Stimulated activated CD8-positive, alpha-beta memory T cell treated with anti-CD3 and anti-CD28 coated beads, Interleukin-15, amount 100 ng/mL, for 4 hours (primary cell): Measurements from ENCODE around the gene PRKD3.
A peak's percentile ranks its signal among the peaks of the same experiment; 100 is the strongest.

ENCODE experiments used
- DNase-seq, 2 donors: peaks; one replicate each; pipeline ENCODE4 v3.0.0-alpha.2; 2020; ENCODE audit warnings: low read depth in 2 of 2

PRKD3 gene

DNA sequence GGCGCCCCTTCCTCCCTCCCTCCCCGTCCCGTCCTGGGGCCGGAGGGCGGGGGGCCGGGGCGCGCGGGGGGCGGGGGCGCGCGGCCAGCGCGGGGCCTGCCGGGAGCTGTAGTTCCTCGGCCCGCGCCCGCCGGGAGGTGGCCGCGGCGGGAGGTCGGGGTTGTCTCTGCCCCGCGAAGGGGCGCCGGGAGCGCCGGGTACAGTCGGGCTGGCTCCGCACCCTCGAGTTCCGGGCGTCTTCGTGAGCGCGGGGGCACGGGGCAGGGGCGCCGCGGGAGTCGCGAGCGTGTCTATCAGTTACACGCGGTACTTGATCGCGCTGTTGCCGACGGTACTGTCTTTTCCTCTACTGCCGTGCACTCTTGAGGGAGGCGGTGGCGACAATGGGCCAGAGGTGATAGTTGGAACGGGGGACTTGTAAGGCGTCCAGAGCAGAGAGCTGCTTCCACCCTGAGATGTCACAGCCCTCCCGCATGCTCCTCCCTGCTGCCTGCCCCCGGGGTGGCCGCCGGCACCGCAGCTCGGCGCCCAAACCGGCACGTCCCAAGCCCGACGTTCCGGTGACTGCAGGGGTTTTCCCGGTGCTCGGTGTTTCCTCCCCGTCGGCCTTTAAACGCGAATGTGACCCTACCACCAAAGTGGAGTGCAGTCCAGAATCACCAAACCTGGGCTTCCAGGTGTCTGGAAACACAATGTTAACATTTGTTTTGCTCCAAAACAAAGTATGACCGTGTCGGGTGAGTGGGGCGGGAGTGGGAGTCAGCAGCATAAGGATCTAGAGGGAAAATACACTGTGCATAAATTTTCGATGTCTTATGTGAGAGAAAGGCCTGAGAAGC is at the start of gene PRKD3:
TSS of gene PRKD3 (minus strand) at position 48 of the 839 bp plus-strand sequence. CDS start 8,309 bp downstream, outside the sequence.
- peak in 1 of 2 donors; percentile 62 for DNase-seq

DNA sequence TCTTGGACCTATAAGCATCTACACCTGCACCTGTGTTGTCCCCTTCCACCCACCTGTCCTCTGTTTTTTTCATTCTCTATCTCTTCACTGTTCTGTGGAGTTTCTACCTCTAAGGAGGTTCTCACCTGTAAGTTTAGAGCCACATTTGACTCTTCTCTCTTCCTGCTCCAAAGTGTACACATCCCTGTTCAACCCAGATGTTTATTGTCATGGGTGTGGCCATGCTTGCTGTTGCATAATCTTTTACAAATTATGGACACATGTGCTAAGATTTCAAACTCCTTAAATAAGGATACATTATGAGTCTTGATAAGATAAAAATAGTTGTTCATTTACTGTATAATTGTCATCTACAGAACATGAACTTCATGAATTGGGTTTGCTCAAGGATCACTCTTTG is 47.4 kb upstream of the PRKD3 start:
- no peak for DNase-seq

DNA sequence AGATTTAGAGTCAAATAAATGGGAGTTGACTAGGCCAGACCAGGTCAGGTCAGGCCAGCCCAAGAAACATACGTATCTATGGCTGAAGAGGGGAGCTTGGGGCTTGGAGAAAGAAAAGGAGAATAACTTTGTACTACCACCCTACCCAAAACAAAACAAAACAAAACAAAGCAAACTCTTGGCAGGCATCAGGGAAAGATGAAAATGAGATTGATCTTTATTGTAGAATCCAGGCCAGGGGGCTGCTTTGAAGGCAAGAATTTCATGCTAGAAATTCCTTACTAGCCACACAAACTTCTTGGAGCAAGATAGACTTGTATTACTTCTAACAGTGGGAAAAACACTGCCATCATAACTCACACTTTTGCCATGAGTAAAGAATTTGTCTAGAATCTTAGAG is 46.0 kb upstream of the PRKD3 start:
- no peak for DNase-seq

DNA sequence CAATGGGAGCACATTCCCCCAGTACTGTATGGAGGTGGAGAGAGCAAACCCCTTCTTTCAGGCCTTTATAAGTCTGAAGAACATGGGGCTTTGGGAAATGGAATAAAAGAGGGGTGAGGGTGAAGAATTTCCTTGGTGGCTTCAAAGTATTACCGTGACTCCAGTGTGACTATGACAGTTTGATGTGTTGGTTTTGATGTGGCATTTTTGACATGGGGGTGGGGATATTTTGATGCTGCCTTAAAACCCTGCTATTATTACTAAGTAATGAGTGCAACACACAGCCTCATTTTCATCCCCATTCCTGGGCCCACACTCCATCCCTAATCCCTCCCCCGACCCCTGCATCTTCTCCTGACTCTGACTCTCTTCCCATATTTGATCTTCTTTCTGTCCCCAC is 43.4 kb upstream of the PRKD3 start:
- DNase-seq = no peak

DNA sequence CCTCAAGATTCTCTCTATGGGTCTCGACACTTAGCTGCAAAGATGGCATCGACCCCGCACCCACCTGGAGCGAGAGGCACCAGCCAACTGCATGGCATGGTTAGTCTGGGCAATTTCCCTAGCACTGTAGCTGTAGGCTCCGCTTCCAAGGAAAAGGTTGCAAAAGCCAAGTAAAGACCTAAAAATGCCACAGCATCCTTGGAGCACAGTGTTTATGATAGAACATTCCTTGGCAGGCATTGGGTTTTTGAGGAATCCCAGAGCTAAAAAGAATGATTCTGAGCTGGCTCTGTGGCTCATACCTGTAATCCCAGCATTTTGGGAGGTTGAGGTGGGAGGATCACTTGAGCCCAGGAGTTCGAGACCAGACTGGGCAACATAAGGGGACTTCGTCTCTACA is 42.7 kb upstream of the PRKD3 start:
- DNase-seq = no peak

DNA sequence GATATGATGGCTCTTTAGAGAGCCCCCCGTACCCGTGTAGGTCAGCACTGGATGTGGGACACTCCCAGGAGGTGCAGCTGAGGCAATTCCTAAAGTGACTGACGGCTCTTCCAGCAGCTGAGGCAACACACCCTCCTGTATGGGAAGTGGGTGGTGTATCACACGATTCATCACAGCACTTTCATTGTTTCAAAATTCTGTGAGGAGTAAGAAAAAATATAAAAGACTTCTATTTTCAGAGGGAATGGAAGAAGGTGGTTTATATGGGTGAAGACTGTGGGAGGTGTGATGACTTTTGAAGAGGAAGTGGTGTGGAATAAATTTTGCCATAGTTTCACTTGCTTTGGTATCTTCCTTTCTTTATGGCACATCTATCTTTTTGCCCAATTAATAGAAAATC is 42.1 kb upstream of the PRKD3 start:
- DNase-seq = no peak

DNA sequence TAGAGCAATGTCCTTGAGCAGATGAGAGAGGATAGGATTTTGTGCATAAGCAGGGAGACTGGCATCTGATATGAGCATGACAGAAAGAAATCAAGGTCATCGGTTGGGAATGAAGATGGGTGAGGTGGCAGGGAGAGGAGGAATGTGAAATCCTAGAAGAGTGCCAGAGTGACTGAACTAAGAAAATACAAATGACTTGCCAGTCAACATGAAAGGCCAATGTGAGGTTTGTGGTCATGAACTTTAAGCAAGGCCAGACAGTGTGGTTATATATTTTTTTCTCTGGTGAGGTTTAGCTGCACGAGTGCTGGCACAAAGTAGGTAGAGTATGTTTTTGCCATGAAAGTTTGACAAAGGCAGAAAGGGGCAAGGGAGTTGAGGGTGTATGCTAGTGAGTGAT is 41.0 kb upstream of the PRKD3 start:
- no peak for DNase-seq

DNA sequence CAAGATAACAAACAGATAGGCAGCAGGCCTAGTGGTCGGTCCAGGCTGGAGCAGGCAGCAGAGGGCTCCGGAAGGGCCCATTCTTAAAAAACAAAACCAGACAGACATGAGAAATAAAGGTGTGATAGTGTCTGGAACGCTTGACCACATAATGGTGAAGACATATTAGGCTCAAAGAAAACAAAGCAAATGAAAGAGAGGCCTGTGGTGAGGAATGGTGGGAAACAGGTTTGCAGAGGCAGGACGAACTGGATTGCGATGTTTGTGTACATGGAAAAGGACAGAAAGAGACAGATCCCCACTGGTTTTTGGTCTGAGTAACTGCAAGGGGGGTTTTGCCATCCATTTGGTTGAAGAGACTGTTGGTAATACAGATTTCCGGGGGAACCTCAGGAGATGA is 39.7 kb upstream of the PRKD3 start:
- no peak for DNase-seq

DNA sequence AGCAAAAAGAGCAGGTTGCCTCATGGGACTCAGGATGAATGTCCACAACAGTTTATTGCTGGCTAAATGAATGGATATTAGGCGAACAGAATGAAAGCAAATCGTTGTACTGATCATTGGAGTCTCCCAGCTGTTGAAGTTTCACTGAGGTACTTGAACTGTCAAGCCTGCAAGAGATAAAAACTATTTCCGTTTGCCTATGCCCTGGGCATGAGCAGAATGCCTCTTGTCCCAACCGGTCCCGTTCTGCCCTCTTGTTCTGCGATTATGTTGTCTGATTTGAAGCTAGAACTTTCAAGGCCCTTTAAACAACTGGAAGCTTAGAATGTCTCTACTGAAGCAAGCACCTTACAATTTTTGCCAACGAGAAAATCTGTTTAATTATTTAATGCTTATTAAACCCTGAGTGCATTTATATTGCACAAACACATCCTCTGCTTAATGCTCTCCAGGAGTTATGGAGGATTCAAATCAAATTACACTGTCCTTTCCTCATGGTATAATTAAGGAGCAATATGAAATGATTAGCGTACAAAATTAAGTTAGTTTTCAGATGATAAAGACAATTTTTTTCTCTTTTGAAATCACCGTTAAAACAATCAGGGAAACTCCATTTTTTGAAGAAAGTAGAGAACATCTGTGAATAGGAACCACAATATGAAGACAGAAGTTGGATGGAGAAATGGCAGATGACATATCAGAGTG is 37.5 kb upstream of the PRKD3 start:
- no peak for DNase-seq

DNA sequence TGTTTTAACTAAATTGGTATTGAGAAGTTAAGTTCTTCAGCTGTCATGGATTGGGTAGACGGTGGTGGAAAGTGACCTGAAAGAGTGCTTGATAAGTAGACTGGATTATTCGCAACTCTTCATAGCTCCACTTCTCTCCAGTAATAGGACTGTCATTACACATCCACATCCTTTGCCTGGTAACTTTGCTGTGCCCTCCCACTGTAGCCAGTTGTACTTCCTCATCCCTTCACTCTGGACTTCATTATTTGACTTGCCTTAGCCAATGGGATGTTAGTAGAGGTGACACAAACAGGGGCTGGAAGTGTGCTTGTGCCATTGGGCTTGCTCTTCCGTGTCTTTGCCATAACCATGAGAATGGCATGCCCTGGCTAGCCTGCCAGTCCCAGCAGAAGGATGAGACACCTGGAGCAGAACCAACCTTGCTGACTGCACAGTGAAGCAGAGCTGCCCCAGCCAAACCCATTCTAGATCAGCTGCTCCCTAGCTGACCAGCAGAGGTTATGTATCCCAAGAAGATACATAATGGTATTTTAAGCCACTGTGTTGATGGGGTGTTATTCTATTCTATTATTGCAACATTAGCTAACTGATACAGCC is 36.7 kb upstream of the PRKD3 start:
- DNase-seq = no peak

DNA sequence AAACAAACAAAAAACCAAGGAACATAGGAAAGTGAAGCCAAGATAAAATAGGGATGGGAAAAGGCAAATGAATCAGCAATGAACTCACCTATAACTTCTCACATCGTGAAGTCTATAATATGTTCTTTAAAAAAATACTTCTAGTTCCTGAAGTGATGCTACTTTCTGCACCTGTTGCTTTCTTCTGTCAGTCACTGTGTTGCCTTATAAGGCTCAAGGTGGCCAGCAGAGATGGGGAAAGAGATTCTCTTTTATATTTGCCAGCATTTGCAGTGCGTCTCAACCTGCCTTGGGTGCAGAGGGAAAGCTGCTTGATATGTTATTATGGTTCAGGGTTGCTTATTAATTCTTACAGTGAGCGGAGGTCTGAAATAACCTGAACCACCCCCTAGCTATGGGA is 33.8 kb upstream of the PRKD3 start:
- DNase-seq = no peak

DNA sequence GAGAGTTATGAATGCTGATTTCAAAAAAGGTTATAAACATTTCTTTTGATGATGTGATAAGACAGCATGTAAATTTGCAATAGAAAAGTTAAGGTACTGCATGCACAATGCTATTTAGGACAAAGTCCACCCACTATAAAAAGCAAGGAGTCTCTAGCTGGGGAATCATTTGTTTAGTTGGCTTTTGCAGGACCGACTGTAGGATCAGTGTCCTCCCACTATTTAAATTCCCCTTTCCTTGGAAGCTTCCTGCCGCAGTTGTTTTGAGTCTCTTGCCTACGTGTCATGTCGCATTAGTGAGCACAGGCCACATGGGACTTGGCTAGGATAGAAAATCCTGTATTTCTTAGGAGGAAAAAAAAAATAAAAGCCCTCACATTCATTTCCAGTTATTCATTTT is 32.9 kb upstream of the PRKD3 start:
- no peak for DNase-seq

DNA sequence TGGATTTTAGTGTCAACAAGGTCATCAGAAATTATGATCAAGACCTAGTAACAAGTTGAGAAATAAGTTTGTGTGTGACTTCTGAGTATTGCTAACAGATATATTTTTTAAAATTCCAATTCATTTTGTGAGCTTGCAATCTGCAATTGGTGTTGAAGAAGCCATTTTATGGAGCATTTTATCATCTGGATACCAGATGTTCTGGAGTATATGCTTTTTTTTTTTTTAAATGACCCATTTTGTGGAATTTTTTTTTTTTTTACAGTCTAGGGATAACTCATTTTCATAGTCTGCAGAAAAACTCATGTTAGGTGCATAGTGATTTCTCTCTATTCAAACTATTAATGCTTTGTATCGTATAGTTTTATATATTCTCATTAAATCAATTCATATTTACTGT is 32.4 kb upstream of the PRKD3 start:
- DNase-seq = no peak

DNA sequence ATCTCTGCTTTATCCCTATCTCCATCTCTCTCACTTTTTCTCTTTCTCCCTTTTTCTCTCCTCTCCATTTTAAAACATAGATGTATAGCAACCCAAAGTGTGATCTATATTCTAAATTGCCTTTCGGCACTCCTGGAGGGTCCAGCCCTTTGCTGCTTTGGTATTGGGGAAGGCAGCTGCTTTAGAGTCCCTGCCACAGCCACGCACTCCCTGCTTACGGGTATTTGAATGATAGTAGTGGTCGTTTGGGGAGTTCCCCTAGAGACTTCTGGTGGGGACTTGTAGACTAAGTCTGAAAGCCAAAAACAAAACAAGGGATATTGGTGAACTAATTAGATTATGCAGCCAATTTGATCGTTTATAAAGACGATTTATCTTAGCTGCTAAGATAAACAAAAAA is 31.7 kb upstream of the PRKD3 start:
- no peak for DNase-seq

DNA sequence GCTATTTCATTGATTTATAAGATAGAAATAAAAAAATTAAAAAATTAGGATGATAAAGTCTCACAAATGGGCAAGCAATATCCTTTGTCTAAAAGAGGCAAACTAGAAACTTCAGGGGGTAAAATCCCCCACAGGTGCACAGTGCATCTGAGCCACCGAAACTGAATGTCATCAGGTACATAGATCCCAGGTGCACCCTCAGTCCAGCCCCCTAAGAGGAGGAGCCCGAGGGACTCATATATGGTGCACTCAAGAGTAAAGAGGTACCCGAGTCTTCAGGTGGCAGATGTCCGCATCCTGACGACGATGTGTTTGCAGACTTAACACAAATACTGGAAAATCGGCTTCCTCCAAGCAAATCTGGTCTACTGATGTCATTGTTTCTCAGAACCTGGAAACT is 31.1 kb upstream of the PRKD3 start:
- DNase-seq = no peak

DNA sequence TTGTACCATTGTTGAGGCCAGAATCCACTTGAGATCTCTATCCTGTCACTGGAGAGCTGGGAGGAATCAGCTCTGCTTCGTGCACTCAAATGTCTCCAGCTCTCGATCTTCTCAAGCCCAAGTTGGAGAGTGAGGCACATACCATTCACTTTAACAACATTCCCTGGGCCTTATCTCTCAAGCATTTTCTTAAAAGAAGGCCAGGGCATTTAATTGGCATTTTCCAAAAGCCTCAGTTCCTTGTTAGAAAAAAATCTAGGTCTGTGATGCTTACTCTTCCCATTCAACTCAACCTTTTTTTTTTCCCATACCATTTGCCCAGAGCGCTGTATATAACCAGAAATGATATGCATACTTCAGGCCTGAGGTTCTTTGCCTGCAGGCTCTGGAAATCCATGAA is 29.9 kb upstream of the PRKD3 start:
- DNase-seq = no peak

DNA sequence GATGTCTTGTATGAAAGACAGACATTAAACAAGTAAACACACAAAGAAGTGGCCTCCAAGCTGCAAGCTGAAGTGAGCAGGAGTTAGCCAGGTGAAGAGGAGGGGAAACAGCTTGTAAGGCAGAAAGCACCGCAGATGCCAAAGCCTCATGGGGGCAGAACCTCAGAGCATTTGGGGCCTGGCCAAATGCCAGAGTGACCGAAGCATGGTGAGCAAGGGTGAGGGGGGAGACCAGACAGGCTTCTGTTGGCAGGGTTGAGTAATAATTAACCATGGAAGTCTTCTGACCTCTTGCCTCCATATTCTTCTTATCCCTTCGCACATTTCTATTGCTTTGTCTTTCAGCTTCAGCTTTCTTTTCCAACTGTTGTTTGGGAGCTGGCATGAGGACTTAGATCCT is 25.4 kb upstream of the PRKD3 start:
- no peak for DNase-seq

DNA sequence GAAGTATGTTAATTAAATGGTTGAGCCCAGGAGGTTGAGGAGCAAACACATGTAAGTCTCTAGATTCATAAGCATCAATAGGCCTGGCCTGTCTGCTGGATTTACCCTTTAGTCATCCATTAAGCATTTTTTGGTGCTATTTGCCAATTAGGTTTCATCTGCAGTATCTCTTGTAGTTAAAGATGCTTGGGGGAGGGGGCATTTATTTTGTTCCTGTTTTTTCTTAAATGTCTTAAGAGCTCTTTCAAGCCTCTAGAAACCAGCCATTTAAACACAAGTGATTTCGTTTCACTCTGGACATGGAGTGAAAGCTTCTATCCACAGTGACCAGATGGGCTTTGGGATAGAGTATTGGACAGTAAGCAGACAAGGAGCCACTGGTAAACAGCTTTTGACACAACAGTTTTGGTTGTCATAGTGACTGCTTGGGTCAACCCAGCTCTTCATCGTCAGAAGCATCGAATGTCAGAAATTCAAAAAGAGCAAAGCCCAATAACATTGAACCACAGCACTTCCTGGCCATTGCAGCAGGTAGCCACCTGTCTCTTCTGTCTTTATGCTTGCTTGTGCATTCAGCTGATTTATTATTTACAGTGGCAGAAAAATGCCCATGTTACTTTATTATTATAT is 24.7 kb upstream of the PRKD3 start:
- DNase-seq = no peak

DNA sequence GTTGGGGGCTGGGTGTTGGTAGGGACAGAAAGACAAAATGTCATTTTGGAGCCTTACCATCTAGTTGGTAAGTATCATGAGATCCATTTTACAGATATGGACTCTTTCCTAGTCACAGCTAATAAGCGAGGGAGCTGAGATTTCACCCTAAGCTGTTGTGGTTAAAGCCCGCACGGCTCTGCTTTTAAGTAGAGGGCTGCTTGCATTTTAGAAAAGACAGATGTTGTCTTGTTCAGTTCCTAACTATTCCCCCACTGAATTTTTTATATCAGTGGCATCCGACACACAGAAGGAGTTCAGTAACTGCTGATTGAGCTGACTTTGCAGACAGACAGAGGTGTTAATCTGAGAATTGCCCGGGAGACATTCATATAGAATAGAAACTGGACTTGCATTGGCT is 23.5 kb upstream of the PRKD3 start:
- DNase-seq = no peak

DNA sequence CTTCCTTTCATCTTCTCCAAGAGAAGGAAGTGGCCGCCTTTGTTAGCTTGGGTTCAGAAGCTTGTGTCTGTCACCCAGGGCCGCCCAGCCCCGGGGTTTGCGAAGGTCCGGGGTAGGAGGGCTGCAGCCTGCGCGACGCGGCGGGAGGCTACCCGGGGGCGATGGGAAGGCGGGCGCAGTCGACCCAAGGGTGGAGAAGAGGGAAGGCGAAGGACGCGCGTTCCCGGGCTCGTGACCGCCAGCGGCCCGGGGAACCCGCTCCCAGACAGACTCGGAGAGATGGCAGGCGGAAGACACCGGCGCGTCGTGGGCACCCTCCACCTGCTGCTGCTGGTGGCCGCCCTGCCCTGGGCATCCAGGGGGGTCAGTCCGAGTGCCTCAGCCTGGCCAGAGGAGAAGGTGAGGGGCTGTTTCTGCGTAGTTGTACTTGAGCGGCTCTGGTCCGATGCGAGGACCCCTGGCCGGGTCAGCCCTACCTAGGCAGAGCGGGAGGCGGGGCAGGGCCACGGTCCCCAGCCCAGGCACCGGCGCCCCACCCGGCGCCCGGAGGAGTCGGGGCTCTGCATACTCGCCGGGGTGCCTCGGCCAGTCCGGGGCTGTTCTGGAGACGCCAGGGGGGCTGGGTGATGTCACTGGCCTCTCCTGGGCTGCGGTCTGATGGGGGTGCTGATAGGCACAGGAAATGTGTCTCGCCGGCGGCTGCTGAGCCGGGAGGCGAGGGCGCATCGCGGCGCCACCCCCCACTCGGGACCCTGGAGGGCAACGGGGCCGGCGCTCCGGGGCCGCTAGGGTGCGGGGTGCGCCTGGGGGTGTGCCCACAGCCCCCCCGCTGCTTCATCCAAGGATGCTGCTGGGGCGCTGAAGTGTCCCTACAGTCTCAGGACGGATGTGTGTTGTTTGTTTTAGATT is 20.1 kb upstream of the PRKD3 start, which contains the start of gene QPCT:
TSS of gene QPCT (plus strand) at position 178 of the 909 bp plus-strand sequence. CDS start at position 280, 102 bp downstream.
- DNase-seq = peak; percentile 54 to 64
